ENCODE data around the gene CES1. TPM values are rescaled to one million over a fixed set of nuclear protein-coding genes. Genes with fewer than 3 reads are reported as not detected.
"Not testable (repeated sequence)": the region's sequence is repeated elsewhere in the genome, so short reads cannot be mapped to it uniquely, and the experiment has no call there.

The CES1 gene
- total RNA-seq, 4 donors from 2014 or later: 6.8 to 23.2 (median 11.3) TPM

GRCh38 chr16:55811811-55812210, 21.1 kb downstream of the CES1 start:
- H3K4me1 ChIP-seq: no peaks in the 10 kb centered on the region
- H3K4me3 ChIP-seq: no peak overlapping the region
- in situ Hi-C loops (cut with MboI; ENCODE audit: low pct_ligation_motif_present in 1 of 4, low pct_unique_long_range_greater_than_20kb in 1 of 4, low sequenced_read_pairs in 3 of 4): no loop called here
- no peak overlapping the region for H3K27ac ChIP-seq
- no peaks in the 10 kb centered on the region for H3K36me3 ChIP-seq
- TF ChIP-seq, protein P1, sequence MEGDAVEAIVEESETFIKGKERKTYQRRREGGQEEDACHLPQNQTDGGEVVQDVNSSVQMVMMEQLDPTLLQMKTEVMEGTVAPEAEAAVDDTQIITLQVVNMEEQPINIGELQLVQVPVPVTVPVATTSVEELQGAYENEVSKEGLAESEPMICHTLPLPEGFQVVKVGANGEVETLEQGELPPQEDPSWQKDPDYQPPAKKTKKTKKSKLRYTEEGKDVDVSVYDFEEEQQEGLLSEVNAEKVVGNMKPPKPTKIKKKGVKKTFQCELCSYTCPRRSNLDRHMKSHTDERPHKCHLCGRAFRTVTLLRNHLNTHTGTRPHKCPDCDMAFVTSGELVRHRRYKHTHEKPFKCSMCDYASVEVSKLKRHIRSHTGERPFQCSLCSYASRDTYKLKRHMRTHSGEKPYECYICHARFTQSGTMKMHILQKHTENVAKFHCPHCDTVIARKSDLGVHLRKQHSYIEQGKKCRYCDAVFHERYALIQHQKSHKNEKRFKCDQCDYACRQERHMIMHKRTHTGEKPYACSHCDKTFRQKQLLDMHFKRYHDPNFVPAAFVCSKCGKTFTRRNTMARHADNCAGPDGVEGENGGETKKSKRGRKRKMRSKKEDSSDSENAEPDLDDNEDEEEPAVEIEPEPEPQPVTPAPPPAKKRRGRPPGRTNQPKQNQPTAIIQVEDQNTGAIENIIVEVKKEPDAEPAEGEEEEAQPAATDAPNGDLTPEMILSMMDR (IDR thresholded peaks at IDR 0.05): no peak
- TF ChIP-seq POLR2AphosphoS5 (IDR thresholded peaks at IDR 0.05): no peak
- intact Hi-C loops (cut with DNase I; ENCODE audit: low total_unique reads): no loop called here
- no peaks in the 10 kb centered on the region for H3K9me3 ChIP-seq
- WGBS, 2 donors (ENCODE audit: low coverage in 1 of 2): 50 to 69% methylated on average over 2 to 4 of the region's 4 CpGs
- H3K27me3 ChIP-seq: no peaks in the 10 kb centered on the region
- no peak for DNase-seq

DNA sequence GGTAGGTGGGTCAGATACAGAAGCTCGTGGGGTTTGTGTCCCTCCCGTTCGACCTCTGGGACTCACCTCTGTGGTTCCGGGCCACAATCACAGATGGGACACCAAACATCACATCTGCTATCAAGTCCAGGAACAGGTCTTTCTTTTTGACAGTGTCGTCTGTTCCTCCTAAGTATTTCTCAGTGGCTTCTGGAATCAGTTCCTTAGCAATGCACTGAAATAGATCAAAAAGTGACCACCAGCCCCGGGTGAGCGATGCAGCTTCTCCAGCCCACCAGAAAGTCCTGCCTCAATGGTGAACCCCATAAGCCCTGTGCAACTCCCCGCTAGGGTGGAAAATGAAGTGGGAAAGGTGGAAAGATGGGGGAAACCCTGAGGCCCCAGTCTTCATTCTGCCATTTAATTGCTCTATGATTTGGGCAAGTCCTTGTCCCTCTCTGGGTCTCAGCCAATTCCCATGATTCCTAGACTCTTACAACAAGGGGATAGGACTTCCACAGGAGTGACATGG, 22.4 kb downstream of the CES1 start:
- intact Hi-C loops (cut with DNase I; ENCODE audit: low total_unique reads) (no loop called here), in situ Hi-C loops (cut with MboI; ENCODE audit: low pct_ligation_motif_present in 1 of 4, low pct_unique_long_range_greater_than_20kb in 1 of 4, low sequenced_read_pairs in 3 of 4) (no loop called here)
- Histone ChIP-seq H3K27ac (no peak overlapping the region), H3K36me3 (no peaks in the 10 kb centered on the region), H3K4me1 (no peaks in the 10 kb centered on the region), H3K4me3 (no peak overlapping the region), H3K27me3 (no peaks in the 10 kb centered on the region), H3K9me3 (no peaks in the 10 kb centered on the region)
- TF ChIP-seq, protein P1 (IDR thresholded peaks at IDR 0.05): no peak
- TF ChIP-seq POLR2A (IDR thresholded peaks at IDR 0.05) (no peak), EP300 (IDR thresholded peaks at IDR 0.05; ENCODE audit: low read depth) (no peak), POLR2AphosphoS5 (IDR thresholded peaks at IDR 0.05) (no peak)
- DNase-seq: no peak
- 53 to 65% methylated on average over 3 to 8 of the region's 8 CpGs for WGBS, 2 donors (ENCODE audit: low coverage in 1 of 2)

DNA sequence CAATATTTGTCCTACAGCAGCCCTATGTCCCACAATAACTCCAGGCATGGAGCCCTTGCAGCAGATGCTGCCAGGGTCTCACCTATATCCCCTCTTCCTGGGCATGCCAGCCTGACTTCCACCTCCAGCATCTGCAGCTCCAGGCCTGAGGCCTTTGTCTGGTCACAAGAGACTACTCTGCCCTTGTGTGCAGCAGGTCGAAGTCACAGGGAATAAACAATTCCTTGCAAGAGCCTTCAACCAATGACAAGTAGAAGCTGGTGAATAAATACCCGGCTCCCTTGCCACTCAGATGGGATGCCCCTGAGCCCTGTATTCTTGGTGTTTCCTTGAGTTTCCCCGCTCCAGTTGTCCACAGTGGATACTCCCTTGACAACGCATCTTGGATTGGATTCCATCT, 23.0 kb downstream of the CES1 start:
- intact Hi-C loops (cut with DNase I; ENCODE audit: low total_unique reads): no loop called here
- in situ Hi-C loops (cut with MboI; ENCODE audit: low pct_ligation_motif_present in 1 of 4, low pct_unique_long_range_greater_than_20kb in 1 of 4, low sequenced_read_pairs in 3 of 4): no loop called here
- no peak for DNase-seq
- Histone ChIP-seq H3K4me3 (no peak overlapping the region), H3K27me3 (no peaks in the 10 kb centered on the region), H3K9me3 (no peaks in the 10 kb centered on the region), H3K4me1 (no peaks in the 10 kb centered on the region), H3K27ac (no peak overlapping the region), H3K36me3 (no peaks in the 10 kb centered on the region)
- TF ChIP-seq POLR2A (IDR thresholded peaks at IDR 0.05): no peak
- no peak for TF ChIP-seq EP300 (IDR thresholded peaks at IDR 0.05; ENCODE audit: low read depth)
- TF ChIP-seq, protein P1 (IDR thresholded peaks at IDR 0.05): no peak
- TF ChIP-seq POLR2AphosphoS5 (IDR thresholded peaks at IDR 0.05): no peak
- 74 to 75% methylated on average over 2 to 4 of the region's 4 CpGs for WGBS, 2 donors (ENCODE audit: low coverage in 1 of 2)

DNA sequence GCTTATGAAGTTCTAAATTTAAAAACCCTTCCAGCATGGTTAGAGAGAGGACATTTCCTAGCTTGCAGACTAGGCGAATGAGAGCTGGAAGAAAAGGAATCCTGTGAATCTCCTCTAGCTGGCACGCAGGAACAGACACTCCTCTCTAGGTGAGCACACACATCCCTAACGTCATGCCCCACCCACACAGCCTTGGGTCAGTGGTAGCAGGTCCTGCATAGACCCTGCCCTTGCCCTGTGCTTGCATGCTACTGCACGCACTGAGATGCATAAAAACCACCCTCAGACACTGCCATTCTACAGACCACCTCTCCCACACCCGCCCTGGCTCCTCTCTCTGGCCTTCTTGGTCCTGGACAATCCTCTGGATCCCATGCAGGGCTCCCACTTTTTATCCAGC, 23.5 kb downstream of the CES1 start:
- Histone ChIP-seq H3K4me3 (no peak overlapping the region), H3K27ac (no peak overlapping the region), H3K27me3 (no peaks in the 10 kb centered on the region), H3K9me3 (no peaks in the 10 kb centered on the region), H3K36me3 (no peaks in the 10 kb centered on the region), H3K4me1 (no peaks in the 10 kb centered on the region)
- intact Hi-C loops (cut with DNase I; ENCODE audit: low total_unique reads) (no loop called here), in situ Hi-C loops (cut with MboI; ENCODE audit: low pct_ligation_motif_present in 1 of 4, low pct_unique_long_range_greater_than_20kb in 1 of 4, low sequenced_read_pairs in 3 of 4) (no loop called here)
- TF ChIP-seq, protein P1 (IDR thresholded peaks at IDR 0.05): no peak
- TF ChIP-seq EP300 (IDR thresholded peaks at IDR 0.05; ENCODE audit: low read depth) (no peak), POLR2A (IDR thresholded peaks at IDR 0.05) (no peak), POLR2AphosphoS5 (IDR thresholded peaks at IDR 0.05) (no peak)
- 61 to 70% methylated on average over 2 to 5 of the region's 5 CpGs for whole genome bisulfite sequencing, 2 donors (ENCODE audit: low coverage in 1 of 2)
- no peak for DNase-seq

DNA sequence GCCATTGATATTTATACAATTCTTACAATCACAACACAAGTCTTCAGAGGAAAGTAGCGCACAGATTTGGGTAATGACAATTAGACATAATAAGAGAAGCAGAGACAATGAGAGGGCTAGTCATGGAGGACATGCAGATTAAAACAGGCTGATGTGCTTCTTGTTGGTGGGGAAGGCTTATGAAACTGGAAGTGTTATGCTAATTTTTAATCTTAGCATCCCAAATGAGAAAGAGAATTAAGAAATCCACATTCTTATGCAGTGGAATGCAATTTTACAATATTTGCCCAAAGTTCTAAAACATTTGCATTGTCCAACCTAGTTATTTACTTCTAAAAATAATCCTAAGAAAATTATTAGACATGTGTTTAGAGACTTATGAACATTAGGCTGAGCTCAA, 24.6 kb downstream of the CES1 start:
- H3K27me3 ChIP-seq; H3K36me3 ChIP-seq; H3K4me1 ChIP-seq; intact Hi-C loops (cut with DNase I; ENCODE audit: low total_unique reads); H3K4me3 ChIP-seq; in situ Hi-C loops (cut with MboI; ENCODE audit: low pct_ligation_motif_present in 1 of 4, low pct_unique_long_range_greater_than_20kb in 1 of 4, low sequenced_read_pairs in 3 of 4); H3K9me3 ChIP-seq; H3K27ac ChIP-seq; DNase-seq: not testable (repeated sequence)
- WGBS, 2 donors (ENCODE audit: low coverage in 1 of 2): 63% methylated on average over 1 of the region's 1 CpG; no CpG with 5 or more reads in 1 of the 2 donors

- WGBS, 2 donors (ENCODE audit: low coverage in 1 of 2): no CpG with 5 or more reads among the region's 6 CpGs
Observed at GRCh38 chr16:55805104-55805503, 27.8 kb downstream of the CES1 start.

GRCh38 chr16:55803681-55804080, 29.2 kb downstream of the CES1 start:
- H3K27me3 ChIP-seq; H3K4me3 ChIP-seq; H3K36me3 ChIP-seq; H3K9me3 ChIP-seq; H3K27ac ChIP-seq; DNase-seq; H3K4me1 ChIP-seq; in situ Hi-C loops (cut with MboI; ENCODE audit: low pct_ligation_motif_present in 1 of 4, low pct_unique_long_range_greater_than_20kb in 1 of 4, low sequenced_read_pairs in 3 of 4); intact Hi-C loops (cut with DNase I; ENCODE audit: low total_unique reads): not testable (repeated sequence)
- WGBS, 2 donors (ENCODE audit: low coverage in 1 of 2): no CpG with 5 or more reads among the region's 8 CpGs

More at GRCh38 chr16:55805104-55805503, 27.8 kb downstream of the CES1 start:
- H3K9me3 ChIP-seq; DNase-seq; intact Hi-C loops (cut with DNase I; ENCODE audit: low total_unique reads); H3K36me3 ChIP-seq; H3K27me3 ChIP-seq; H3K4me3 ChIP-seq; H3K4me1 ChIP-seq; H3K27ac ChIP-seq; in situ Hi-C loops (cut with MboI; ENCODE audit: low pct_ligation_motif_present in 1 of 4, low pct_unique_long_range_greater_than_20kb in 1 of 4, low sequenced_read_pairs in 3 of 4): not testable (repeated sequence)

Data from transverse colon (tissue), 4 donors.